Neural cell (in vitro differentiated cells): ENCODE data around the gene SIM1. TPM values are rescaled to one million over a fixed set of nuclear protein-coding genes. Genes with fewer than 3 reads are reported as not detected.

Experiments used
- H2AFZ ChIP-seq: fragments of 200-600, 300-800 bp; sonication (generic), shearing (Covaris generic); 2 replicates; pipeline ENCODE4 v1.6.0; 2014; ENCODE audit warnings: low read depth, mild to moderate bottlenecking, antibody characterized with exemption, low read length, moderate library complexity
- H3F3A ChIP-seq: fragments of 200-600 bp; shearing (Covaris generic); 2 replicates; pipeline ENCODE4 v1.6.1; 2016; ENCODE audit warnings: mild to moderate bottlenecking, moderate library complexity, mixed read lengths, antibody characterized with exemption, low read length; ENCODE audit not compliant: insufficient read depth, poor library complexity, severe bottlenecking
- H3K27ac ChIP-seq: fragments of 200-600, 300-800 bp; sonication (generic), shearing (Covaris generic); 2 replicates; pipeline ENCODE4 v1.5.1; 2014; ENCODE audit warnings: mild to moderate bottlenecking, low read length, moderate library complexity
- H3K27me3 ChIP-seq: fragments of 300-800, 200-600 bp; sonication (generic), shearing (Covaris generic); 2 replicates; pipeline ENCODE4 v1.6.0; 2014; ENCODE audit warnings: mild to moderate bottlenecking, low read depth, low read length, moderate library complexity; ENCODE audit not compliant: insufficient read depth
- H3K36me3 ChIP-seq: fragments of 300-800, 200-600 bp; sonication (generic), shearing (Covaris generic); 2 replicates; pipeline ENCODE4 v1.5.1; 2014; ENCODE audit warnings: mild to moderate bottlenecking, antibody characterized with exemption, low read length, moderate library complexity; ENCODE audit not compliant: insufficient read depth
- H3K4me2 ChIP-seq: fragments of 300-800, 200-600 bp; sonication (generic), shearing (Covaris generic); 2 replicates; pipeline ENCODE4 v1.6.0; 2014; ENCODE audit warnings: mild to moderate bottlenecking, low read length
- H3K4me3 ChIP-seq: fragments of 300-800, 200-600 bp; sonication (generic), shearing (Covaris generic); 2 replicates; pipeline ENCODE4 v1.5.1; 2014; ENCODE audit warnings: mild to moderate bottlenecking, low read length, moderate library complexity
- H3K79me2 ChIP-seq: fragments of 200-600 bp; shearing (Covaris generic); replicated peaks from 2 replicates; pipeline ENCODE4 v1.6.0; 2014; ENCODE audit warnings: mild to moderate bottlenecking, low read length, moderate library complexity; ENCODE audit not compliant: insufficient read depth
- H3K9ac ChIP-seq: fragments of 300-800, 200-600 bp; sonication (generic), shearing (Covaris generic); 2 replicates; pipeline ENCODE4 v1.6.1; 2016; ENCODE audit warnings: mild to moderate bottlenecking, low read length, mixed read lengths
- H3K9me2 ChIP-seq: fragments of 200-600 bp; shearing (Covaris generic); 2 replicates; pipeline ENCODE4 v1.6.1; 2016; ENCODE audit warnings: mild to moderate bottlenecking, low read length, mixed read lengths; ENCODE audit not compliant: insufficient read depth
- H3K9me3 ChIP-seq: fragments of 200-600, 300-800 bp; sonication (generic), shearing (Covaris generic); 2 replicates; pipeline ENCODE4 v1.6.1; 2016; ENCODE audit warnings: mild to moderate bottlenecking, mixed run types, low read length, moderate library complexity, mixed read lengths
- H4K20me1 ChIP-seq: fragments of 200-600 bp; shearing (Covaris generic); 2 replicates; pipeline ENCODE4 v1.6.1; 2016; ENCODE audit warnings: mild to moderate bottlenecking, mixed run types; ENCODE audit not compliant: insufficient read depth
- EP300 ChIP-seq: fragments of 450-650 bp; conservative IDR thresholded peaks from 2 replicates; pipeline ENCODE4 v1.6.1; 2014; ENCODE audit warnings: antibody characterized with exemption, mild to moderate bottlenecking, moderate library complexity; ENCODE audit not compliant: poor library complexity, severe bottlenecking
- EZH2 ChIP-seq: fragments of 200-600, 300-800 bp; shearing (Covaris generic), sonication (generic); IDR thresholded peaks from 2 replicates; pipeline ENCODE4 v1.6.1; 2014; ENCODE audit warnings: antibody characterized with exemption, low read length, borderline replicate concordance, mild to moderate bottlenecking; ENCODE audit not compliant: insufficient read depth, poor library complexity, severe bottlenecking
- MXI1 ChIP-seq: fragments of 450-650 bp; conservative IDR thresholded peaks from 2 replicates; pipeline ENCODE4 v1.6.1; 2014; ENCODE audit warnings: antibody characterized with exemption, mild to moderate bottlenecking; ENCODE audit not compliant: poor library complexity, severe bottlenecking
- POLR2AphosphoS5 ChIP-seq: IDR thresholded peaks from 2 replicates; pipeline ENCODE4 v1.6.1; 2012
- RAD21 ChIP-seq: fragments of 450-650 bp; conservative IDR thresholded peaks from 2 replicates; pipeline ENCODE4 v1.6.1; 2014; ENCODE audit warnings: antibody characterized with exemption, mild to moderate bottlenecking, moderate library complexity
- REST ChIP-seq: IDR thresholded peaks from 2 replicates; pipeline ENCODE4 v1.6.1; 2012; ENCODE audit warnings: borderline replicate concordance
- SMC3 ChIP-seq: fragments of 450-650 bp; conservative IDR thresholded peaks from 2 replicates; pipeline ENCODE4 v1.6.1; 2014; ENCODE audit warnings: antibody characterized with exemption, mild to moderate bottlenecking, moderate library complexity; ENCODE audit not compliant: poor library complexity
- TAF1 ChIP-seq: IDR thresholded peaks from 2 replicates; pipeline ENCODE4 v1.6.1; 2012; ENCODE audit warnings: low read depth
- polyA plus RNA-seq: library from polyadenylated mRNA; depleted of rRNA; stranded (reverse); fragments of >200 nt; gene quantifications from 2 replicates; pipeline ENCODE4 v1.2.3, GENCODE V29; 2014
- TF ChIP-seq, protein P1 (sequence below): fragments of 450-650 bp; IDR thresholded peaks from 2 replicates; pipeline ENCODE4 v1.5.1; 2014; ENCODE audit warnings: antibody characterized with exemption, mild to moderate bottlenecking, moderate library complexity; ENCODE audit not compliant: poor library complexity, severe bottlenecking

Gene SIM1
- polyA plus RNA-seq, 1 donor from 2014 or later = not detected

GRCh38 chr6:100467129-100468015 lies 2.7 kb upstream of the SIM1 start:
- H3K79me2 ChIP-seq = no peaks in the 10 kb centered on the region
- H3F3A ChIP-seq = no peaks in the 10 kb centered on the region
- TF ChIP-seq EP300 = no peak
- no peak for TF ChIP-seq REST
- TF ChIP-seq SMC3 = no peak
- TF ChIP-seq EZH2 = peak; percentile 40
- no peak for TF ChIP-seq TAF1
- TF ChIP-seq RAD21 = no peak
- peak; percentile 26 for TF ChIP-seq POLR2AphosphoS5
- TF ChIP-seq, protein P1, sequence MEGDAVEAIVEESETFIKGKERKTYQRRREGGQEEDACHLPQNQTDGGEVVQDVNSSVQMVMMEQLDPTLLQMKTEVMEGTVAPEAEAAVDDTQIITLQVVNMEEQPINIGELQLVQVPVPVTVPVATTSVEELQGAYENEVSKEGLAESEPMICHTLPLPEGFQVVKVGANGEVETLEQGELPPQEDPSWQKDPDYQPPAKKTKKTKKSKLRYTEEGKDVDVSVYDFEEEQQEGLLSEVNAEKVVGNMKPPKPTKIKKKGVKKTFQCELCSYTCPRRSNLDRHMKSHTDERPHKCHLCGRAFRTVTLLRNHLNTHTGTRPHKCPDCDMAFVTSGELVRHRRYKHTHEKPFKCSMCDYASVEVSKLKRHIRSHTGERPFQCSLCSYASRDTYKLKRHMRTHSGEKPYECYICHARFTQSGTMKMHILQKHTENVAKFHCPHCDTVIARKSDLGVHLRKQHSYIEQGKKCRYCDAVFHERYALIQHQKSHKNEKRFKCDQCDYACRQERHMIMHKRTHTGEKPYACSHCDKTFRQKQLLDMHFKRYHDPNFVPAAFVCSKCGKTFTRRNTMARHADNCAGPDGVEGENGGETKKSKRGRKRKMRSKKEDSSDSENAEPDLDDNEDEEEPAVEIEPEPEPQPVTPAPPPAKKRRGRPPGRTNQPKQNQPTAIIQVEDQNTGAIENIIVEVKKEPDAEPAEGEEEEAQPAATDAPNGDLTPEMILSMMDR = no peak
- no peak overlapping the region for H2AFZ ChIP-seq
- no peak overlapping the region for H3K4me3 ChIP-seq
- no peaks in the 10 kb centered on the region for H3K36me3 ChIP-seq
- H3K27ac ChIP-seq = no peak overlapping the region
- H3K9me2 ChIP-seq = no peaks in the 10 kb centered on the region
- no peaks in the 10 kb centered on the region for H3K9me3 ChIP-seq
- no peak overlapping the region for H3K4me2 ChIP-seq
- H4K20me1 ChIP-seq = no peaks in the 10 kb centered on the region
- peaks cover 94% of the 10 kb centered on the region for H3K27me3 ChIP-seq
- no peak overlapping the region for H3K9ac ChIP-seq

DNA sequence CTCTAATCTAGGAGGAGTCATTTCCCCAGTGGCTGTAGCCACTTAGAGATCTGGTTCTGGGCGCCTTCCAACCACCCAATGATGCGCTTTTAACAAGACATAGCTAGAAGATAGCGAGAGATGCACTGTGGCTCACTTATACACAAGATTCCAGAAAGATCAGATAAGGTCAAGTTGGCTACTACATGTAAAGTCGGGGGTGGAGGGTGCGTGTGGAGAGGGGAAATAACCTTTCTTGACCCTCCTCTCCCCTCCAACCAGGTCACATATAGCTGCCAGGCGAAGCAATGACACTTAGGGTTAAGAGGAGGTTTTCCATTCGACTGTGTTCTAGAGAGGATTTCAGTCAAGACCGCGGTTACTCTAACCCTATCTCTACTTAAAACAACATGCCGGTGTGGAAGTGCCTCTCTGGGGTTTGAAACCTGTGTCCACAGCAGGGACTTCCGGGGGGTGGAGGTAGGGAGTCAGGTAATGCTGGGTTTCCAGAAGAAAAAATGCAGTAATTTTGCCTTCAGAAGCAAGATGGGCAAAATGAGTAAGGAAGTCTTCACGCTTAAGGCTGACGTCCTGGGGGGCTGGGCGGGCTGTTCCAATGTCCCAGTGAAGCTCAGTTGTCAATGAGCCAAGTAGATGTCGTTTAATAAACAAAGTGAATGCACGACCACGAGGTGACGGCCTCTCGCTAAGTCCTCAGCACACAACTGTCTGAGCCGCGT lies 1.8 kb upstream of the SIM1 start:
- no peaks in the 10 kb centered on the region for H3F3A ChIP-seq

More for the DNA sequence above, 1.8 kb upstream of the SIM1 start:
- no peak overlapping the region for H3K4me3 ChIP-seq
- H4K20me1 ChIP-seq = no peaks in the 10 kb centered on the region
- no peaks in the 10 kb centered on the region for H3K36me3 ChIP-seq
- H2AFZ ChIP-seq = no peak overlapping the region
- H3K9me3 ChIP-seq = no peaks in the 10 kb centered on the region
- no peak overlapping the region for H3K27ac ChIP-seq
- no peak overlapping the region for H3K9ac ChIP-seq
- no peaks in the 10 kb centered on the region for H3K79me2 ChIP-seq
- no peaks in the 10 kb centered on the region for H3K9me2 ChIP-seq
- TF ChIP-seq POLR2AphosphoS5 (no peak), MXI1 (no peak), EZH2 (no peak), REST (no peak), EP300 (no peak), SMC3 (no peak), RAD21 (no peak), TAF1 (no peak)
- TF ChIP-seq, protein P1 = no peak
- H3K27me3 ChIP-seq = peaks cover 100% of the 10 kb centered on the region
- H3K4me2 ChIP-seq = no peak overlapping the region
